Measurements from ENCODE around the gene GALNT12.

- TF ChIP-seq FOXP2 (optimal IDR thresholded peaks at IDR 0.05; ENCODE audit: control extremely low read depth, extremely low read length, insufficient read depth) (no peak), EZH2 (IDR thresholded peaks at IDR 0.05) (no peak), POLR2AphosphoS5 (IDR thresholded peaks at IDR 0.05; ENCODE audit: borderline replicate concordance, low read depth, low read length) (no peak)
Measured at GRCh38 chr9:98815391-98815951, 8.0 kb downstream of the GALNT12 start.

Data from SK-N-MC (cell line).